Measurements from ENCODE around the gene COPZ1.

COPZ1 gene

DNA sequence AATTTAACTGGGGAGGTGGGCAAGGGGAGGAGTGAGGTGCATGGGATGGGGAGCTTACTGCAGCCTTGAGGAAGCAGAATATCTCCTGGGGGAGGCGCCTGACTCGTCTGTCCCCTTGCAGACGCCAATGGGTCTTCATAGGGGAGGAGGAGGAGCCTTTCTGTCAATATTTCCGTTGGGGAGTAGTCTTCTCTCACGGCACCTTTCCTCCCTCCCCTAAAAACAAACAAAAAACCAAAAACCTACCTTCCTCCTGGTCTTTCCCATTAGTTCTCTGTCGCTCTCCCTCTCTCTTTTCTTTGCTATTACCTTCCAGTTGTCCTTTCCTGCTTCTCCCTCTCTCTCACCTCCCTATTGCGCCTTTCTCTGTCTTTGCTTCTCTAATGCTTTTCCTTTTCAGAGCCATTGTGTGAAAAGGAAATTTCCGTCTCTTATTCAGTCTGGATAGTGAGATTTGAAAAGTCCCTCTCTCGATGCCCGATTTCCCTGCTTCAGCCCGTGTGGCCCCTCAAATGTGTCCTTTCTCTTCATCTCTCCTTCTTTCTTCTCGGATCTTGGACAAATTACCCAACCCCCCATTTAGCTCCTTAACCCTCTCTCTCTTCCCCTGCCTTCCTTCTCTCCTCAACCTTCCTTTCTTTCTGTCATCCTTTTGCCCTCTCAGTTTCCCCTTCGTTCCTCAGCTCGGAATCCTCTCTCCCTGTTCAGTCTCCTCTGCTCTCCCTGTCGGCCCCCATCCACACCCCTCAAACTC is 33.4 kb downstream of the COPZ1 start:
- no peak for DNase-seq (ENCODE audit: low read depth in 2 of 2)

DNA sequence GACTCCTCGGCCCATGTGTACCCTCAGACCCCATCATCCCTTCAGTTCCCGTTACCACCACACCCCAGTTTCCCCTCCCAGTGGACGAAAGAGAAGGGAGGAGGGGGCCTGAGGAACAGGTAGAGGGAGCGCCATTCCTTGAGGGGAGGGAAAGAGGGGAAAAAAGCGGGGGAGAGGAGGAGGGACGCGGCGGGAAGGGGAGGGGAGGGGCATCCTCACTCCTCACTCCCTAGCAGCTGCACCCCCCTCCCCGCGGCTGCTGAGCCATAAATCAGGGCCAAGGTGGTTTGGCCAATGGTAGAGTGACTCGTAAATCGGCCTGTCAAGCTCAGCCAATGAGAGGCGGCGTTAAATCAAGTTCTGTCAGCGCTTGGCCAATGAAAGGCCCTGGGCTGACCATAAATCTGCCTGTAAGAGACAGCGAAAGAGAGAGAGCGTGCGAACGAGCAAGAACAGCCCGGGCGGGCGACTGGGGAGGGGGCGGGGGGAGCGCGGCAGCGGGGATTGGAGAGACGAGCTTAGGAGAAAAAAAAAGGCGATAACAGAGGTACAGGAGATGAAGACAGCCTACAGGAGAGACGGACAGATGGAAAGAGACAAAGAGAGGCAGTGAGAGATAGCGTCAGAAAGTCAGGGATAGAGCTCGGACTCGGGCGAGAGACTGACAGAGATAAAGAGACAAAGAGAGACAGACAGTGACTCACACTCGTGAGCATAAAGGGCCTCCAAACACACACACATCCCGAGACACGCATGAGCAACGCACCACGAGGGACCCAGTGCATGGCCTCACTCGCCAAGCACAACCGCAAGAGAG is 34.2 kb downstream of the COPZ1 start:
- peak; percentile 99 to 100 for DNase-seq (ENCODE audit: low read depth in 2 of 2)

DNA sequence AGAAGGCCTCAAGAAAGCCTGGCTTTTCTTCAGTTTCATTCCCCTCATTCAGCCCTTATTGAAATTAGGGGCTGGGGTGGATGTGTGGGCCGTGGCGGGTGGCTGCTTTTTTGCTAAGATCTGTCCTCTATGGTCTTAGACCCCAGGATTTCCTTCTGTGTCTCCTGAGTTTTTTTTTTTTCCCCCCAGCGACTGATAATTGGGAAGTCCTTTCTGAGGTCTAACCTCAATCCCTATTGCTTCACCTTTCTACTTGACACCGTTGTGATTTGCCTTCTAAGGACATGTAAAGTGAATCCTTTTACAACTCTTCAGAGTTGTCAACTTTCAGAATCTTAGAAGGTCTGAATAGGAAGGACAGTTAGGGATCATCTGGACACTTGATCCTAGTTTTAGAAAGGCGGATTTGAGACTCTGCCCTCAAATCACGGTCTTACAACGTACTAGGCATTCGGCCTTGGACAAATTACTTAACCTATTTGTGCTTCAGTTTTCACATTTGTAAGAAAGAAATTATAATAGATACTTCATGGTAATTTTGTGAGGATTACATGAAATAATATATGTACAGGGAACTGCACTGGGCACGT is 34.9 kb downstream of the COPZ1 start:
- no peak for DNase-seq (ENCODE audit: low read depth in 2 of 2)

DNA sequence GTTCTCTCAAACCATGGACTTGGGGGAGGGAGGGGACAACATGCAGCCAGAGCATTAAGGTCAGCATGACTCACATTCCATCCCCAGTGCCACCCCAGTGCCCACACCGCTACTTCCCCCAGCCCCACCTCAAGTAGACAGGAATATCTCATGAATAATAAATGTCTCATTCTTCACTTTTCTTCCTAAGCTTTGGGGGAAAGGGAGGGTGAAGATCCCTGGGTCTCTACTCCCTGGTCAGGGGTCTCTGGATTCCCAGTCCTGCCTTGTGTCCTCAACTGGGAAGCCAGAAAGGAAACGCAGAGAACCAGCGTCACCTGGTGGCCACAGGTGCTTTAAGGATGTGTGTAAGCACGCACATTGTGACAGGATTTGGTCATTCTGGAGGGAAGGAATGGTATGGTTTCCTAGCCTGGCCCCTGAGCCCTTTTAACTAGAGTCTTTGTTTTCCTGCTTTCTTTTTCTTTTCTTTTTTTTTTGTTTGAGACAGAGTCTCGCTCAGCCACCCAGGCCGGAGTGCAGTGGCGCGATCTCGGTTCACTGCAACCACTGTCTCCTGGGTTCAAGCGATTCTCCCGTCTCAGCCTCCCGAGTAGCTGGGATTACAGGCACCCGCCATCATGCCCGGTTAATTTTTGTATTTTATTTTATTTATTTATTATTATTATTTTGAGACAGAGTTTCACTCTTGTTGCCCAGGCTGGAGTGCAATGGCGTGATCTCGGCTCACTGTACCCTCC is 36.0 kb downstream of the COPZ1 start:
- DNase-seq (ENCODE audit: low read depth in 2 of 2): peak in 1 of 2 experiments; percentile 56

DNA sequence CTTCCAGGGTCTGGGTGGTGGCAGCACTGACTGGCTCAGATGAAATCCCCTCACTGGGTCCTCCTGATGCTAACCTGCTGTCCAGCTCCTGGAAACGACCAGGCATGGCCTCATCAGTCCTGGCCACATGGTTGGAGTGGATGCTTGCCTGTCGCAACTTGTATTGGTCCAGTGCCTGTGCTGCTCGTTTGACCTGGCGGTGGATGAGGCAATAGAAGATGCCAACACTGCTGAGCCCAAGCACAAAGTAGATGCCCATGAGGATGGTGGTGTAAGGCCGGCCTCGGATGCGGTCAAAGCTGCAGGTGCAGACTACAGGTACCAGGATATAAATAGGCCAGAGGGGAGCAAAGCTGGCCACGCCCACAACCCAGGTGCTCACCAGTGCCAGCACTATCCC is 38.1 kb downstream of the COPZ1 start:
- no peak for DNase-seq (ENCODE audit: low read depth in 2 of 2)

DNA sequence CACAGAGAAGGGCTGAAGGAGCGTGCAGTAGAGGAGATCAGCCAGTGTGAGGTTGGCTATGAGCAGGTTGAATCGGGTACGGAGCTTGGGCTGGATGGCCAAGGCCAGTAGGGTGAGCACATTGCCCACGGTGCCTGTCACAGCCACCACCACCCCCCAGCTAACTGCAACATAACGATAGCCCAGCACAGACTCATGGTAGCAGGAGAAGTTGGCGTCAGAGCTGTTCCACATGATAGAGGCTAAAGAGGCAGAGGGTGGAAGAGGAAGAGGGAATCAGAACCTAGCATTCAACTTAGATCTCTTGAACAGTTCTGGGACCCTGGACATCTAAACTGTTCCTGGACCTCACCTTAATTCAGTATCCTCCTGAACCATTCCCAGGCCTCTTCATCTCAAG is 38.7 kb downstream of the COPZ1 start:
- no peak for DNase-seq (ENCODE audit: low read depth in 2 of 2)

DNA sequence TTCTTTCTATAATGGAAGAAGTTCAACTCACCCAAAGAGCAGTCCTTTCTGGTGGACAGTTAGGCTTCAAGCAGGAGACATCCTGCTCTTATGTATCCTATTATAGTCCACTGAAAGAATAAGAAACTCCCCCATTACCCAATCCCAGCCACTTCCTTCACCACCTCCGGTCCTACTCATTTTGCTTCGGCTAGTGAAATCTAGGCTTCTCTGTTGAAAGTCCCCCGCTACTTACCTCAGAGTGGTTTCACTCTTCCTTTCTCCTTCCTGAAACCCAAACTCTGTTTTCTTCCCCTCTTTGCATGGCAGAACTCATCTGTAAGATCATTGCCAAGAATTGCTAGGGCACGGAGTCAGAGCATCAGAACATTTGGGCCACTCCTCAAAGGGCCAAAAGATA is 39.5 kb downstream of the COPZ1 start, which contains the start of gene GPR84:
Gene GPR84, minus strand, starts transcription at position 74 of the 400 bp plus-strand sequence. CDS start 635 bp downstream, outside the sequence.
- DNase-seq (ENCODE audit: low read depth in 2 of 2): no peak

DNA sequence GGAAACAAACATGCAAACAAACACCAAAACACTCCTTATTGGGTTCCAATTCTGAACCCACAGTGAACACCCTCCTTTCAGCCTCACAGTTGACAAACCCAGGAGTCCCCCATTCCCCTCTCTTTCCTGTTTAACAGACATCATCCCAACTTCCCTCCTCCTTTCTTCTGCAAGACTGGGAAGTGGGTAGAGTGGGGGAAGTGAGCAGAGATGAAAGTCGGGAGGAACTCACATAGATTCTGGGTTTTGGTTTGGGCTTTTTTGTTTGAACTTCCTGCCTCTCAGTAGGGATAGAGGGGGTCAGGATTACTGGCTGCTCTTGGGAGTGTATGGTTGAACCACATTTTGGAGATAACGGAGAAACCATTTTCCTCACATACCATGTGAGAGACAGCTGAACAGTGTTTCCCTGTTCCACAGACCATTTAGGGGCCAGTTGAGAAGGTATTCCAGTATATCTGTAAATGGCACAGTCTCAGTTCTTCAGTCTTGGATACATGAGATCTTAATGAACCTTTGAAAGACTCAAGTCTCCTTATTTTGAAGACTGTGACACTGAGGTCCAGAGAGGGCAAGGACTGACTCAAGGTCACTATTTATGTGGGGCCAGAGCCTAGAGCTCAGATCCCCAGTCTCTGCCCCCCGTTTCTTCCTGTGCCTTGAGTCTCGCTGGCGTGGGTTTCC is 43.2 kb downstream of the COPZ1 start:
- no peak for DNase-seq (ENCODE audit: low read depth in 2 of 2)

DNA sequence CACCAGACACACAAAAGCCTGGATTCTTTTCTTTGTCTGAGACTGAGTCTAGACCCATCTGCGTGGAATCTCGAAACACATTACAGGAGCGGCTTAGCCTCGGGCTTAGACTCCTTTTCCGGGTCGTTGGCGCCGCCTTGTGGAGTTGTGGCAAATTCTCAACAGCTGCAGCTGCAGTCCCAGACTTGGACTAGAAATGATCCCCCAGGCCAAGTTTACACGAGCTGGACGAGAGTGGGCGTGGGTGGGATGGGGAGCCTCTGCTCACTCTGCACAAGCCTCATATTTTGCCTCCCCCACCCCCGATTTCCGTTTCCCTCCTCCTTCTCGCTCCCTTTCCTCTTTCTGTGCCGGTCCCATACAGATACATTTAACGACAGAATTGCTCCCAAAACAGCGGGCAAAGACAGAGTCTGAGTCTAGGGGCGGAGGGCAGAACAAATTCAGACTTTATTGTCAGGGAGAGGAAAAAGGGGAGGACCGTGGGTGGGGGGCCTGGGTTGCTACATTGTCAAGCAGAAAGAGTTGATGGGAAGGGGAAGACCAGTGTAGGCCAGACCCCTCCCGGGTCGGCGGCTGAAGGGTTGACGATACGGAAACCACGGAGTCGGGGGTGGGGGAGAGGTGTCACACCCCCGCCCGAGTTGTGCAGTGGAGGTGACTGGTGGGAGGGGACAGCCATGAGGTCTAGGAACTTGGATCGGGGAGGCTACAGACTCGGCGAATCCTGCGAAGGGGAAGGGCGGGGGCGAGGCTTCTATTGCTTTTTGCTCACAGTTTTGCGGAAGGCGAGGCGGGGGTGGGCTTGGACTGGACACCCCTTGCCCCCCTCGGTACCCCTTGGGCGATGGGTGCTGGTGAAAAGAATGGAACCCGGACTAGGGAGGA is 44.0 kb downstream of the COPZ1 start:
- DNase-seq (ENCODE audit: low read depth in 2 of 2): peak; percentile 54 to 66

DNA sequence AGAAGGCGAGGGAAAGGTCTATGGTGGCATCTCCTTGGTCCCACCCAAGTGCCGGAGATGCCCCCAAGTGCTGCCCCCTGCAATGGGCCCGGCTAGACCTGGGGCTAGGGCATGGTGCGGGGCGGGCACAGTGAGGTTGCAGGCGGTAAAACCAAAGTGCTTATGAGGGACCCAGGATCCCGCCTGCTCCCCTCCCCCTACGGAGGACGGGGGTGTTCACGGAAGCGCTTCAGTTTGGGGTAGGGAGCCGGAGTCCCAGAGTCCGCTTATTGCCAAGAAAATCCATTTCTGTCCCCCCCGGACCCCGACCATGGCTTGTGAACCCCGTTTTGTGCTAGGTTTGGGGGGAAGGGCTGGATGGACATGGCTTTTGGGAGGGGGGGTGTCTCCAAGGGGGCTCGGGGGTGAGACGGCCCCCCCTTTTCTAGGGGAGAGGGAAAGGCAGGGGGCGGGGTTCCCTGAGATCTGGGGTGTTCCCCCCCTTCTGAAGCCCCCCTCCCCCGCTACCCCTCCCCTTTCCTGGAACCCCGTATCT is 44.7 kb downstream of the COPZ1 start:
- DNase-seq (ENCODE audit: low read depth in 2 of 2): no peak

DNA sequence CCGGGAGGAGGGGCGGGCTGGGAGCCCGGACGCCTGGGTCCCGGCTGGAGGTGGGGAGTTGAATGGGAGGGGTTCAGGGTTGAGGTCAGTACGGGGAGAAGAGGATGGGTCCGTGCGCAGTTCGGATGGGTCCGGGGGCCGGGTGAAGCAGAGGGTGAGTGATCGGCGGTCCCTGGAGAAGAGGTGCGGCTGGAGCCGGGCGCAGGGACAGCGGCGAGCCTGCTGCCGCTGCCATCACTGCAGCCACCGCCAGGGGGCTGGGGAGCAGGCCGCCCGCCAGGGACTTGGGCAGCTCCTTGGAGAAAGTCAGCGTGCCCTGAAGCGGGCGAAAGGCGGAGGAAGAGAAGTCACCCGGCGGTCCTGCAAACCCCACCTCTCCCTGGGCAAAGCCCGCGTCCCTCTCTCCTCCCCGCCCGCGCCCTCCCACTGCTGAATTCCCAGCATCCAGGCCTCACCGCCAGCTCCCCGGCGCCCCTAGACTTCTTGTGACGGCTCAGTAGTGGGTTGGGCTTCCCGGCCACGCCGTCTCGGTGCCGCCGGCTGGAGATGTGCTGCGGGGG is 45.3 kb downstream of the COPZ1 start:
- no peak for DNase-seq (ENCODE audit: low read depth in 2 of 2)

DNA sequence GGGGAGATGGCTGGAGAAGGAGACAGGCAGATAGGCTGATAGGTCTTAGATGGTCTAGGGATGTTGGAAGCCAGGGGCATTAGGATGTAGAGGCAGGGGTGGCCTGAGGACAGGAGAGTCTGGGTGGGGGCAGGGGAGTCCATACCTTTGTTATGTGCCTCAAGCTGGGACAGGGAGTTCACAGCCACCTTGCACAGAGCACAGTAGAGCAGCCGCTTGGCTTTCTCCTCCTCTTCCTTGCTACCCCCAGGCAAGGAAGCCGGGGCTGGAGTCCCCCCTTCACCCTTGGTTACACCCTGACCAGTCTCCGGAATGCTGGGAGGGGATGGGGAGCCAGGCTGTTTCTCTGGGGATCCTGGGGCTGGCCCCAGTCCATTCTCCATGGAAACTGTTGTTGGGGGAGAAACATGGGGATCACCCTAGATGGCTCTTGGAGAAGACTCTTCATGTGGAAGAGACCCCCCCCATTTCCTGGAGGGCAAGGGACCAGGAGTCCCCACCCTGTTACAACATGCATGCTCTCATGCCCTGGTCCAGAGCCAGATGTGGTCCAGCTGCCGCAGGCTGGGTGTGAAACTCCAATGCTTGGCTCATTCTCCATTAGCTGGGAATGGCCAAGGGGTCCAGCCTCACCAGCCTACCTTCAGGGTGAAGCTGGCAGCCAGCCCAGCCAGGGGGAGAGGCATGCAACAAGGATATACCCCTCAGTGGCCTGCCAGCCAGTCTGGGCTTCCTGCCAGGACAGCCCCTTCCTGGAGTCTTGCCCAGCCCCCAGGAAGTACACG is 46.6 kb downstream of the COPZ1 start:
- DNase-seq (ENCODE audit: low read depth in 2 of 2): no peak

DNA sequence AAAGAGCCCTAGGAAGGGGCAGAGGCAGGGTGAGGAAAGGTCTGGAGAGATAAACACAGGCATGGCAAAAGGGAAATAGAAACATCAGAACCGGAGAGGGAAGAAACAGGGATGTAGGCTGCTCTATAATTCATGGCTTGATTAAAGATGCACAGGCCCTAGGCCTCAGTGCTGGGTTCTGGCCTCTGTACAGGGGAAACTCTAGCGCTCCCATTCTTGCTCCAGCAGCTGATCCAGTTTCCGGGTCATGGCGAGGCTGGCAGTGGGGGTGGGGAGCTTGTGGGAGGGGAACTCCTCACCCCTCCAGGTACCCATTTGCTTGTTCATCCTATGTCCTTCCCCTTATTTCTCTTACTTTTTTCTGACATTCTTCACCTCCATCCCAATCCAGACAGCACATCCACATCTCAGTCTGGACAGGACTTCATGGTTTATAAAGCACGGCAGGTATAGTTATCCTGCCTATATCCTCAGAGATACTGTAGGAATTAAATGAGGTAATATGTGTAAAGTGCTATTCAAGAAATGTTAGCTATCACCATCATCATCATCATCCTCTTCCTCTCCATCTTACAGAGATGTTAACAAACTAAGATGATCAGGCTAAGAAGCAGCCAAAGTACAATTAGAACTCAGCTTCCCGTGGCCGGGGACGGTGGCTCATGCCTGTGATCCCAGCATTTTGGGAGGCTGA is 47.3 kb downstream of the COPZ1 start:
- no peak for DNase-seq (ENCODE audit: low read depth in 2 of 2)

DNA sequence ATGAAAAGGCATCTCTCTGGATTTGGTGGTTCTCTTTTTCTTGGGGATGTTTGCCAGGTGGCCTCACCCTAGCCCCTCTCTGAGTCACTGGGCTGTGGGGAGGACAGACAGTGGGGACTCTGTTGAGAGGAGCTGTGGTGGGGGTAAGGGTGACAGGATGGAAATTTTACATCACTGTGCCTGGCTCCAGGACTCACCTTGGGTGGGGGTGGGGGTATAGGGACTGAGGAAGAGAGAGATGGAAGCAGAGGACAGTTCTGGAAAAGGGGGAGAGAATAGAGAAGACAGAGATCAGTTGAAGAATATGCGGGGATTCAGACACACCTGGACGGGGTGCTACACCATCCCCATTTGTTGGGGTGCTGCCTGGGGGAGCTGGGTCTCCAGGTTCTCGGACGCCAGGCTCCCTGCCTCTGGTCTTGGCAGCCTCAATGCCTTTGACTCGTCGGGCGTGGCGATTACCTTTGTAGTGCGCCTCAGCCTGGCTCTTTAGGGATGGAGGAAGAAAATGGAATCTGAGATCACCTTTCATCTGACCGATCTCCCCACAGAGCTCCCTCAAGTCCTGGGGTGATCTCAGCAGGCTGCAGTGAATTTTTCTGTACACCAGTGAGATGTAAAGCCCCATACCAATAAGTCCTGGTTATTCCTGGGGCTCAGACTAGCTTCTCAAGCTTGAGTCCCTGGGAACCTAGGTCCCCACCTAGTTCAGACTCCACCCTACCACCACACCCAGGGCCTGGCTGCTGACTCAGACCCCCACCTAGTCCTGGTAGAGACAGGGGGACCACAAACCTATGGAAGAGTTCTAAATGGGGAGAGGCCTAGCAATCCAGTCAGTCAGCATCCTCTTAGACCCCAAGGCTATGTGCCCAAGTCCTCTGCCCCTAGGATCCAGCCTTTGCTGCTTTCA is 49.0 kb downstream of the COPZ1 start:
- no peak for DNase-seq (ENCODE audit: low read depth in 2 of 2)

DNA sequence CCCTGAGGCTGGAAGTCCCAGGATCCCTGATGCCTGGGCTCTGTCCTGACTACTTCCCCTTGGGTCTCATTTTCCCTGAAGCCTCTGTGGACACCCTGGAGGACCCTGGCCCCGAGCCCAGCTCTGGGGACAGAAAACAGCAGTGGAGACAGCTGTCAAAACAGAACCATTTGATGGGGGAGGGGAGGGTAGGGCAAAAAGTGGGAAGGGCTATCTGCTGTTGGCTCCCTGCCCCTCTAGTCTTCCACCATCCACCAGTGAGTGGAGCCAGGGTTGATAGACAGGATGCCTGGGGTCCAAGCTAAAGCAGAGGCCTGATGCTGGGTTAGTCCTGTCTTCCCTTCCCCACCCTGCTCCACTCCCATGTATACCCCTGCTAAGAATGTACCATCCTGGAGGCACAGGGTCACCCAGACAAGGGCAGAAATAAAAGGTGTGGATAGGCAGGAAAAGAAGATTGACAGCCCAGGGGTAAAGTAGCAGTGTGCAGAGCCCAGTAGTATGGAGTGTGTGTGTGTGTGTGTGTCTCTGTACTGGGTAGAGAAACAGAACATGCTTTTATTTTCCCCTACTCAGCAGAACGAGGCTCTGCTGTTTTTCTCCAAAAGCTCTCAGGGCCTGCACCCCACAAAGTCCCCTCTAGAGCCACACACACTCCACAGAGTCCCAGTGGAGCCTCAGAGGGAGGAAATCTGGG is 49.8 kb downstream of the COPZ1 start:
- DNase-seq (ENCODE audit: low read depth in 2 of 2): no peak

DNA sequence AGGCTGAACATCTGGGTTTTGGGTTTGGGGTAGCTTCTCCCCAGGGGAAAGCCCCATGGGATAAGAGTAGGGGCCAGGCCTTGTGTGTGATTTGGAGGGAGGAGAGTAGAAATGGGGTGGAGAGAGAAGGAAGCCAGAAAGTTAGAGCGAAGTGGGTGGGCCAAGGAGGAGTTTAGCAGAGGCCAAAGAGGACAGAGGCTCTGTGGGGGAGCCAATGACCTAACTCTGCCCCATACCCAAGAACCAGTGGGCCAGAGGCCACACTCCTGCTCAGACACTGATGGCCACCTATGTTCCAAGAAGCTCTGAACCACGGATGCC is 50.3 kb downstream of the COPZ1 start:
- no peak for DNase-seq (ENCODE audit: low read depth in 2 of 2)

DNA sequence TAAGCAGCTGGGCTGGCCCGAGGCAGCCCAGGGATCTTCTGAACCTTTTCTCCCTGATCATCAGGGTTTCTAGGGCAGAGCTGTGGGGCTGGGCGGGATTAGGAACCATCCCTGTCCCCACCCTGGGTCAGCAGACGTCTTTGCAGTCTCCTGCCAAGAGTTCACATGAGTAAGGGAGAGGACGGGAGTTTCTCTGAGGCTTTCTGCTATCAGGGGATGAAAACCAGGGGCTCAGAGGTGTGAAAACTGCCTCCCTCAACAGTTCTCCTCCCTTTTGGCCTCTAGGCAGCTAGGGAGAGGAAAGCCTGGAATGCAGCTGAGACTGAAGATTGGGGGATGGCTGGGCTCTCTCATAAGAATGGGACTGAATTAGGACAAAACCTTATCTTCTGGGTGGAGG is 51.7 kb downstream of the COPZ1 start:
- no peak for DNase-seq (ENCODE audit: low read depth in 2 of 2)

Data from fibroblast of skin of left biceps (primary cell).